Activated naive CD4-positive, alpha-beta T cell treated with anti-CD3 and anti-CD28 coated beads, Interleukin-2, amount 50 U/mL, for 72 hours (primary cell): Measurements from ENCODE around the gene SLC1A5. TPM values are rescaled to one million over a fixed set of nuclear protein-coding genes. Genes with fewer than 3 reads are reported as not detected.

Experiments used
- ATAC-seq, 2 donors: fragments of 150-1000 bp; cut with Tn5 transposase; 2 replicates each; pipeline ENCODE4 v1.10.0; 2021; ENCODE audit warnings: mild to moderate bottlenecking in 2 of 2, moderate library complexity in 2 of 2
- DNase-seq, 2 donors: peaks; one replicate each; pipeline ENCODE4 v3.0.0; 2021 to 2022; ENCODE audit warnings: low spot score in 2 of 2
- H3K27ac Mint-ChIP-seq, 2 donors: one replicate each; pipeline ENCODE4 v1.8.0; 2022; ENCODE audit warnings: mild to moderate bottlenecking in 2 of 2, mixed read lengths in 2 of 2
- H3K36me3 Mint-ChIP-seq, 2 donors: one replicate each; pipeline ENCODE4 v1.8.0; 2022; ENCODE audit warnings: mixed read lengths in 2 of 2
- H3K9me3 Mint-ChIP-seq, 2 donors: one replicate each; pipeline ENCODE4 v1.8.0; 2022; ENCODE audit warnings: mixed read lengths in 2 of 2
- total RNA-seq, 2 donors: library from RNA; stranded (reverse); gene quantifications; one replicate each; pipeline ENCODE4 v1.2.3, GENCODE V29; 2022

Gene SLC1A5
- total RNA-seq, 2 donors from 2014 or later = 99.3 to 159 TPM

DNA sequence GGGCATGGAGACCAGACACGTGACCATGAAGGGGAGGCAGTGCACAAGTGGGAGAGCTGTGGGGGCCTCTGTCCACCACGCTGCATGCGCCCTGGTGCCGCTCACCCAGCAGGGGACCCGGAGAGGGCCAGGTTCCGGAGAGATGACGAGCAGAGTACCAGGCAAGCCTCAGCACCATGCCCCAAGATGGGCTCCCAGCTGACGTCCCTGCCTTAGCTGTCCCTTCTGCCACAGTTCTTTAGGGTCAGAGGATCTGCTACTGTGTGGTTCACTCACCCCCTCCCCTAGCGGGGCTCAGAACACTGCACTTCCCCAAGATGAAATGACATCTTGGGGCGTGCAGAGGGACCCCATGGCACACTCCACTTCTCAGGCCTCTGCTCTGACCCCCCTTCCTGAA, 61.8 kb downstream of the SLC1A5 start:
- Mint-ChIP-seq H3K9me3 (no peaks in the 10 kb centered on the region), H3K27ac (peak overlapping the region in 1 of 2 donors; percentile 69), H3K36me3 (peaks cover 6 to 9% of the 10 kb centered on the region in 2 donors)
- DNase-seq (no peak), ATAC-seq (no peak)

DNA sequence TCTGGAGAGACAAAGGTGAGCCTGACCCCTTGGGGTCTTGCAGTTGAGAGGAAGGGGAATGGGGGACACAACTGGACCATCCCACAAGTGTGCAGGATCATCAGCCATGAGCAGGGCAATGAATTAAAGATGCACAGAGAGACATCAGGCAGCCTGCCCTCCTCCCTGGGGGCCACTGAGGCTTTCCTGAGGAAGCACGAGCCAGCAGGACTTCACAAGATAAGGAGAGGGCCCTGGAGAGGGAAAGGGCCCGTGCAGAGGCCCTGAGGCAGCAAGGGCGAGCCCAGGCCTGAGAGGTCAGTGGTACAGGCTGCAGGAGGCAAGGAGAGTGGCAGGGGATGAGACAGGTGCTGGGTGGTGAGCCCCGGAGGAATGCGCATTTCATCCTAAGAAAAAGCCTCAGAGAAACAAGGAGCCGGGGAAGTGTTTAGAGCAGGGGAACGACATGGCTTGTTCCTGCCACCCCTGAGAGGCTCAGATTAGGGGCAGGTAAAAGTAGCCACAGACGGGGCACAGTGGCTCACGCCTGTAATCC, 62.5 kb downstream of the SLC1A5 start:
- no peak for ATAC-seq
- no peak for DNase-seq
- H3K9me3 Mint-ChIP-seq = no peaks in the 10 kb centered on the region
- H3K27ac Mint-ChIP-seq = peak overlapping the region; percentile 16 to 43
- H3K36me3 Mint-ChIP-seq = peaks cover 6 to 9% of the 10 kb centered on the region in 2 donors

DNA sequence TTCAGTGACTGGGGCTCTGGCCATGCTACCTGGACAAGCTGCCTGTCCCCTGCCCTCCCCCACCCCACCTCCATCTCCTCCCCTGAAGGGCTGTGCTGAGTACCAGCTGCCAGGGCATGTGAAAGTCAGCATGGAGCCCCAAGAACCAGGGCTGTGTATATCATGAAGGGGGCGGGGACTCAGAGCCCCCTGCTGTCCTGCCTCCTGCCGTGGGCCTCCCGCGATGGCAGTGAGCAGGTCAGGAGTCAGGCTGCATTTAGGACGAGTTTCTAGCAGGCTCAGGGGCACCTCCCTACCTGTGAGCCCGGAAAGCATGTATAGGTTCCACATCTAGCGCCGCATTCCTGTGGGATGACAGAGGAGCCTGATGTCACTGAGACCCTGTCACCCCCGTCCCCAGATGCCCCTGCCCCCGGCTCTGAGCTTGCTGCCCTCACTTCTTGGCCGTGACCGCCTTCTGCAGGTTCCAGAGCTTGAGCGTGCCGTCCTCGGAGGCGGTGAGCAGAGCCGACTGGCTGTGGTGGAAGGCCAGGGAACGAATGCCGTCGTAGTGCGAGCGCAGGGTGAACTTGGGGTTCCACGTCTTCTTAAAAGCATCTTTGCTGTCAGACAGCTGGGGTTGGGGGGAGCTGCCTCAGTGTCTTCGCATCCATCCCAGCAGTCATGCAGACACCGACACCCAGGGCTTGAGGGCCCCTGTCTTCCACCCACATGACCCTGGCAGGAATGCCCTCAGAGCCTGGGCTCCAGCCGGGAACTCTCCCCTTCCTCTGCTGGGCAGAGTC, 63.2 kb downstream of the SLC1A5 start:
- no peak for ATAC-seq
- Mint-ChIP-seq H3K9me3 (no peaks in the 10 kb centered on the region), H3K27ac (peak overlapping the region in 1 of 2 donors; percentile 43), H3K36me3 (peaks cover 6 to 9% of the 10 kb centered on the region in 2 donors)
- DNase-seq = no peak

Other genes with a start within 250 kb of the SLC1A5 start
- gene CALM3, start 187.3 kb downstream of the SLC1A5 start, total RNA-seq = 100 to 1,000 TPM; 413 to 615 TPM
- gene PTGIR, start 163.5 kb downstream of the SLC1A5 start, total RNA-seq = 10 to 100 TPM; 14.7 to 38.0 TPM
- 10 to 100 TPM in 1 of 2 donors, 1 to 10 TPM in 1; 5.2 to 17.4 TPM for gene GNG8, start 152.4 kb downstream of the SLC1A5 start, total RNA-seq
- gene DACT3, start 127.4 kb downstream of the SLC1A5 start, total RNA-seq = 10 to 100 TPM in 1 of 2 donors, 1 to 10 TPM in 1; 1.9 to 25.9 TPM
- gene PRKD2, start 71.5 kb downstream of the SLC1A5 start, total RNA-seq = 100 to 1,000 TPM in 1 of 2 donors, 10 to 100 TPM in 1; 76.8 to 129 TPM
- gene FKRP, start 42.5 kb downstream of the SLC1A5 start, total RNA-seq = 1 to 10 TPM; 2.8 to 9.7 TPM
- gene STRN4, start 42.1 kb downstream of the SLC1A5 start, total RNA-seq = 100 to 1,000 TPM in 1 of 2 donors, 10 to 100 TPM in 1; 67.3 to 117 TPM
- gene AP2S1, start 62.3 kb upstream of the SLC1A5 start, total RNA-seq = 100 to 1,000 TPM; 114 to 116 TPM
- 10 to 100 TPM; 20.7 to 24.3 TPM for gene ARHGAP35, start 72.4 kb upstream of the SLC1A5 start, total RNA-seq
- under 1 TPM in 1 of 2 donors, not detected in 1; 0.58 TPM for gene NPAS1, start 231.2 kb upstream of the SLC1A5 start, total RNA-seq